Measurements from ENCODE around the gene MYOF.

- TF ChIP-seq ZNF8 (CRISPR knock-in tag; IDR thresholded peaks at IDR 0.05): no peak
- no peak for TF ChIP-seq PATZ1 (CRISPR knock-in tag; IDR thresholded peaks at IDR 0.05; ENCODE audit: borderline replicate concordance)
- TF ChIP-seq OSR1 (CRISPR knock-in tag; IDR thresholded peaks at IDR 0.05): no peak
- TF ChIP-seq RARB (CRISPR knock-in tag; IDR thresholded peaks at IDR 0.05): no peak
- no peak for TF ChIP-seq ZNF565 (CRISPR knock-in tag; conservative IDR thresholded peaks at IDR 0.05; ENCODE audit: low read depth)
- no peak for TF ChIP-seq TOX (CRISPR knock-in tag; IDR thresholded peaks at IDR 0.05; ENCODE audit: borderline replicate concordance)
These were observed 137.4 kb downstream of the MYOF start for GRCh38 chr10:93344691-93345090.

Data from SK-N-SH treated with all-trans-retinoic acid at 6 μM for 48 hours (cell line).